ENCODE results near the gene NPEPPS. TPM values are rescaled to one million over a fixed set of nuclear protein-coding genes. Genes with fewer than 3 reads are reported as not detected.

Gene NPEPPS
- total RNA-seq, 1 donor from 2014 or later = 140 TPM

DNA sequence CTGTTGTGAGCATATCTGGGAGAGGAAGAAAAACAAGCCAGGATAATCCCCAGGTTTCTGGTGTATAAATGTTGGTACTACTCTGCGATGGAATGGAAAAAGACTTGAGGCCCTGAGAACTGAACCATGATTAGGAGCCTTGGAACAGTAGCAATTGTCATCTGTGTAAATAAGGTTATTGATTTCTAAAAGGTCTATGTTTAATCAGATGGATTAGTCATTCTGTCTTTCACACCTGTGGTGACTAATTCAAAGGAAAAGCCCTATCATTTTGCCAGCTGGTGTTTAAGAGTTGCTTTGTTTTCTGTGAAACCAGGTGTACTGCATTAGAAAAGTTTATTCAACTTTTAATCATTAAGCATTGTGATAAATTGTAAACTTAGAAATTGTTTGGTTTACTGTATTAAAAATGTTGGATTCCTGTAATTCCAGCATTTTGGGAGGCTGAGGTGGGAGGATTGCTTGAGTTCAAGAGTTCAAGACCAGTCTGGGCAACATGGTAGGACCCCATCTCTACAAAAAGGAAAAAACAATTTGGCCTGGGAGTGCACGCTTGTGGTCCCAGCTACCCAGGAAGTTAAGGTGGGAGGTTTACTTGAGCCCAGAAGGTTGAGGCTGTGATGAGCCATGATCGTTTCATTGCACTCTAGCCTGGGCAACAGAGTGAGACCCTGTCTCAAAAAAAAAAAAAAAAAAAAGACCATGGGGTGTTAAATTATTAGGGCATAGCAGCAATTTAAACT is 89.8 kb downstream of the NPEPPS start:
- ATAC-seq (ENCODE audit: low read depth) = no peak
- TF ChIP-seq, protein P1, sequence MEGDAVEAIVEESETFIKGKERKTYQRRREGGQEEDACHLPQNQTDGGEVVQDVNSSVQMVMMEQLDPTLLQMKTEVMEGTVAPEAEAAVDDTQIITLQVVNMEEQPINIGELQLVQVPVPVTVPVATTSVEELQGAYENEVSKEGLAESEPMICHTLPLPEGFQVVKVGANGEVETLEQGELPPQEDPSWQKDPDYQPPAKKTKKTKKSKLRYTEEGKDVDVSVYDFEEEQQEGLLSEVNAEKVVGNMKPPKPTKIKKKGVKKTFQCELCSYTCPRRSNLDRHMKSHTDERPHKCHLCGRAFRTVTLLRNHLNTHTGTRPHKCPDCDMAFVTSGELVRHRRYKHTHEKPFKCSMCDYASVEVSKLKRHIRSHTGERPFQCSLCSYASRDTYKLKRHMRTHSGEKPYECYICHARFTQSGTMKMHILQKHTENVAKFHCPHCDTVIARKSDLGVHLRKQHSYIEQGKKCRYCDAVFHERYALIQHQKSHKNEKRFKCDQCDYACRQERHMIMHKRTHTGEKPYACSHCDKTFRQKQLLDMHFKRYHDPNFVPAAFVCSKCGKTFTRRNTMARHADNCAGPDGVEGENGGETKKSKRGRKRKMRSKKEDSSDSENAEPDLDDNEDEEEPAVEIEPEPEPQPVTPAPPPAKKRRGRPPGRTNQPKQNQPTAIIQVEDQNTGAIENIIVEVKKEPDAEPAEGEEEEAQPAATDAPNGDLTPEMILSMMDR (IDR thresholded peaks at IDR 0.05) = no peak
- intact Hi-C loops (cut with micrococcal nuclease) = no loop called here
- POLR2A ChIA-PET = interaction anchor here (1.2 kb wide), 1 partner anchor 28 kb away, joined by 3 read pairs; no protein-coding TSS in a partner anchor
- no peaks in the 10 kb centered on the region for H3K27me3 Mint-ChIP-seq
- CTCF ChIA-PET = no interaction called here
- no peak overlapping the region for H3K4me3 Mint-ChIP-seq
- no peaks in the 10 kb centered on the region for H3K9me3 Mint-ChIP-seq
- H3K36me3 Mint-ChIP-seq (ENCODE audit: low read depth) = peaks cover 56% of the 10 kb centered on the region
- no peaks in the 10 kb centered on the region for H3K4me1 Mint-ChIP-seq
- no peak for DNase-seq
- H3K27ac Mint-ChIP-seq = no peak overlapping the region

DNA sequence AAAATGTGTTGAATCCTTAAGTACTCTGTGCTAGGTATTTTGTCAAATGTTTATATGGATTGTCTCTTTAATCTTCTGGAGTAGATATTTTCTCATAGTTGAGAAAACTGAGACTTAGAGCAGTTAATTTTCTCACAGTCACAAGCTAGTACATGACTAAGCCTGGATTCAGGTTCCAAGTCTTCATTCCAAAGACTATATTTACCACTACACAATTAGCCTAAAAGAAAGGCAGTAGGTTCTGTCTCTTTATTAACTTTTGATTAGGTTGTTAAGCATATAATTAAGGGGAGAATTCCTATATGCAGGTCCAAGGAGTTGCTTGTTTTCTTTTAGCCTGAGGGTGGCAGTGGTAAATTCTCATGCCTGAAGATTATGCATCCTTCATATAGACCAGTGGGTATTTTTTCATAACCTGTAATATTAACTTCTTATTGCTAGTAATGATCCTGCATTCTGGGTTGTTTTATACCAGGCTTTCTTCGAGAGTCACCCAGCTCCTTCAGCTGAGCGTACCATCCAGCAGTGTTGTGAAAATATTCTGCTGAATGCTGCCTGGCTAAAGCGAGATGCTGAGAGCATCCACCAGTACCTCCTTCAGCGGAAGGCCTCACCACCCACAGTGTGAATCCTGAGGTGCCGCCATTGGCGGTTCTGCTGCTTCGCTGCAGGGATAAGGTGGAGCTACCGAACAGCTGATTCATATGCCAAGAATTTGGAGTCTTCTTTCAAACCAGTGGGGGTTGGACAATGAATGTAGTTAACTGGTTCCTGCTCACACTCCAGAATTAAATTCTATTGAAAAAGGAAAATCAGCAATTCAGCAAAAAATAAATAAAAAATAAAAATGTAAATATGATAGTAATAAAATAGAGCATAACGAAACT is 90.6 kb downstream of the NPEPPS start:
- POLR2A ChIA-PET = no interaction called here
- no peak for ATAC-seq (ENCODE audit: low read depth)

DNA sequence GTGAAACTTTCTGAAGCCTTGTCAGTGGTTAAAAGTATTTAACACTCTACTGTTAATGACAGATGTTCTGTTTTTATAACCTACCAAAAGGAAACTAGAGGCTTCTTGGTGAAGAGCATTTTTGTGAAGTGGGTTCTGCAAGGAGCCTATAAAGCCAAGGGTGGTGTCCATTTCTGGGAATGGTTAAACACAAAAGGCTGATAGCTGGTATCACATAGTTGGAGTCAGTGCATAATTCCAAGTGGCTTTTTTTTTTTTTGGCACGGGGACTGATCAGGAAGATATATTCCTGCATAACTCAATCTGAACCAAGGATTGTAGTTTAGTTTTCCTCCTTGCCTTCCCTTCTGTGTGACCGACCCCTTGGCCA is 91.3 kb downstream of the NPEPPS start:
- H3K4me3 Mint-ChIP-seq = no peak overlapping the region
- no peaks in the 10 kb centered on the region for H3K9me3 Mint-ChIP-seq
- no peaks in the 10 kb centered on the region for H3K27me3 Mint-ChIP-seq
- ATAC-seq (ENCODE audit: low read depth) (no peak), DNase-seq (no peak)
- ChIA-PET POLR2A (no interaction called here), CTCF (no interaction called here)
- H3K36me3 Mint-ChIP-seq (ENCODE audit: low read depth) = peaks cover 55% of the 10 kb centered on the region
- no peak overlapping the region for H3K27ac Mint-ChIP-seq
- intact Hi-C loops (cut with micrococcal nuclease) = no loop called here
- no peaks in the 10 kb centered on the region for H3K4me1 Mint-ChIP-seq
- TF ChIP-seq, protein P1 (IDR thresholded peaks at IDR 0.05) = no peak

More for the DNA sequence above, 90.6 kb downstream of the NPEPPS start:
- H3K4me1 Mint-ChIP-seq = no peaks in the 10 kb centered on the region
- no peak for DNase-seq
- CTCF ChIA-PET = no interaction called here
- no peaks in the 10 kb centered on the region for H3K27me3 Mint-ChIP-seq
- H3K36me3 Mint-ChIP-seq (ENCODE audit: low read depth) = peaks cover 55% of the 10 kb centered on the region
- H3K27ac Mint-ChIP-seq = no peak overlapping the region
- TF ChIP-seq, protein P1 (IDR thresholded peaks at IDR 0.05) = no peak
- H3K4me3 Mint-ChIP-seq = no peak overlapping the region
- intact Hi-C loops (cut with micrococcal nuclease) = no loop called here
- no peaks in the 10 kb centered on the region for H3K9me3 Mint-ChIP-seq

DNA sequence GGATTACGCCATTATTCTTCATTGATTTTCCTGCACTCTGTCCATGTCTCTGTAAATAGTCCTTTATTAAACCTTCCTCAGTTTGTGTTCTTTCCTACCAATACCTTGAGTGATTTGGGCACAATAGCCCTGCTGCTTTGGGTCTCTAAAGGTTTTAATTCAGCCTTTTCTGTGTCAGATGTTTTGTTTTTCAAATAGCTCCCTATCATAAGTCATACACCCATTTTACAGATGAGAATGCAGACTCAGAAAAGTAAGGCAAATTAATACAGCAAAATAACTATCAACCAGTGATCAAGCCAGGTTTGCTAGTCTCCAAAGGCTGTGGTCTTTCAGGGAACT is 93.8 kb downstream of the NPEPPS start:
- intact Hi-C loops (cut with micrococcal nuclease) = no loop called here
- peaks cover 38% of the 10 kb centered on the region for H3K36me3 Mint-ChIP-seq (ENCODE audit: low read depth)
- ATAC-seq (ENCODE audit: low read depth) = no peak
- H3K27ac Mint-ChIP-seq = no peak overlapping the region
- no peak overlapping the region for H3K4me3 Mint-ChIP-seq
- TF ChIP-seq, protein P1 (IDR thresholded peaks at IDR 0.05) = no peak
- no peaks in the 10 kb centered on the region for H3K4me1 Mint-ChIP-seq
- no peaks in the 10 kb centered on the region for H3K27me3 Mint-ChIP-seq
- H3K9me3 Mint-ChIP-seq = no peaks in the 10 kb centered on the region
- CTCF ChIA-PET = interaction anchor here (2.2 kb wide), 1 partner anchor 9 kb away, joined by 7 read pairs; no protein-coding TSS in a partner anchor
- DNase-seq = no peak
- POLR2A ChIA-PET = no interaction called here

DNA sequence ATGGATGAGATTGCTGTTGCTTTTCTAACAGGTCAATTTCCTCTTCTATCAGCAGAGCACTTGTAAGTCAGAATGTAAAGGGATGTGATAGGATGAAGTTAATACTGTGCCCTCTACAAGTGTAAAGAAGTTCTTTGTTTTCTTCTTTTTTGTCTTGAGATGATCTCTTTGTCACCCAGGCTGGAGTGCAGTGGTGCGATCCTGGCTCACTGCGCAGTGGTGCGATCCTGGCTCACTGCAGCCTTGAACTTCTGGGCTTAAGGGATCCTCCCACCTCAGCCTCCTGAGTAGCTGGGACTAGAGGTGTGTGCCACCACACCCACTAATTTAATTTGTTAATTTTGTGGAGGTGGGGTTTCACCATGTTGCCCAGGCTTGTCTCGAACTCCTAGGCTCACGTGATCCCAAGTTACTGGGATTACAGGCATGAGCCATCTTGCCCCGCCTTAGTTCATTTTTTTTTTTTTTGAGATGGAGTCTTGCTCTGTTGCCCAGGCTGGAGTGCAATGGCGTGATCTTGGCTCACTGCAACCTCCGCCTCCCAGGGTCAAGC is 97.2 kb downstream of the NPEPPS start:
- Mint-ChIP-seq H3K4me1 (no peaks in the 10 kb centered on the region), H3K9me3 (no peaks in the 10 kb centered on the region), H3K27ac (no peak overlapping the region), H3K4me3 (no peak overlapping the region), H3K36me3 (ENCODE audit: low read depth) (peaks cover 12% of the 10 kb centered on the region), H3K27me3 (no peaks in the 10 kb centered on the region)
- TF ChIP-seq, protein P1 (IDR thresholded peaks at IDR 0.05) = no peak
- DNase-seq (no peak), ATAC-seq (ENCODE audit: low read depth) (no peak)
- CTCF ChIA-PET = no interaction called here
- intact Hi-C loops (cut with micrococcal nuclease) = no loop called here
- POLR2A ChIA-PET = interaction anchor here (0.6 kb wide), 1 partner anchor 813 kb away, joined by 3 read pairs; no protein-coding TSS in a partner anchor

All from activated B cell treated with CpG ODN at 0.5 μM for 24 hours (primary cell).